ENCODE results near the gene PAX5. TPM values are rescaled to one million over a fixed set of nuclear protein-coding genes. Genes with fewer than 3 reads are reported as not detected.

The PAX5 gene
- polyA plus RNA-seq, 3 donors = 0.03 to 0.15 TPM; not detected in 1

- H3K27ac ChIP-seq (ENCODE audit: low read depth in 1 of 2, low read length in 2 of 2) = no peak overlapping the region
- no peak overlapping the region for H2AFZ ChIP-seq (ENCODE audit: insufficient read depth, low read depth, low read length, poor library complexity, severe bottlenecking)
- no peak for TF ChIP-seq CTCF (IDR thresholded peaks at IDR 0.05)
- Mint-ChIP-seq H3K4me3 (no peak overlapping the region), H3K27me3 (ENCODE audit: low read depth in 3 of 3) (peaks cover 2 to 10% (median 10%) of the 10 kb centered on the region in 3 donors), H3K4me1 (no peaks in the 10 kb centered on the region), H3K9me3 (peaks cover 0 to 3% (median 0%) of the 10 kb centered on the region in 7 donors), H3K36me3 (no peaks in the 10 kb centered on the region), H3K27ac (no peak overlapping the region)
- no peaks in the 10 kb centered on the region for H4K20me1 ChIP-seq (ENCODE audit: insufficient read depth, low read length)
- WGBS (ENCODE audit: insufficient coverage) = 100% methylated on average over 3 of the region's 5 CpGs
- intact Hi-C loops (cut with micrococcal nuclease) = no loop called here
- H3K79me2 ChIP-seq (ENCODE audit: insufficient read depth, low read length) = no peaks in the 10 kb centered on the region
- no peaks in the 10 kb centered on the region for H3K27me3 ChIP-seq (ENCODE audit: control insufficient read depth in 2 of 2, insufficient read depth in 2 of 2, low read length in 2 of 2)
- no peaks in the 10 kb centered on the region for H3K4me1 ChIP-seq (ENCODE audit: control insufficient read depth in 1 of 2, insufficient read depth in 2 of 2, low read length in 2 of 2)
- H3K4me3 ChIP-seq (replicated peaks in 1 of 3; ENCODE audit: low read depth in 2 of 3, low read length in 3 of 3) = no peak overlapping the region
- no peak overlapping the region for H3K9ac ChIP-seq (ENCODE audit: insufficient read depth, low read length, poor library complexity, severe bottlenecking)
- H3K36me3 ChIP-seq (replicated peaks in 1 of 2; ENCODE audit: control insufficient read depth in 1 of 2, insufficient read depth in 2 of 2, low read length in 2 of 2) = no peaks in the 10 kb centered on the region
- no peak overlapping the region for H3K4me2 ChIP-seq (replicated peaks; ENCODE audit: extremely low read depth, low read length, poor library complexity, severe bottlenecking)
- H3K9me3 ChIP-seq (replicated peaks in 1 of 2; ENCODE audit: control insufficient read depth in 1 of 2, insufficient read depth in 1 of 2, low read length in 2 of 2) = no peaks in the 10 kb centered on the region
- DNase-seq = no peak
Observed at GRCh38 chr9:36946653-36947052, 87.4 kb downstream of the PAX5 start.

- H3K79me2 ChIP-seq (ENCODE audit: insufficient read depth, low read length) = no peaks in the 10 kb centered on the region
Observed at GRCh38 chr9:36945999-36946398, 88.1 kb downstream of the PAX5 start.

More at GRCh38 chr9:36945999-36946398, 88.1 kb downstream of the PAX5 start:
- no peak overlapping the region for H3K4me2 ChIP-seq (replicated peaks; ENCODE audit: extremely low read depth, low read length, poor library complexity, severe bottlenecking)
- H2AFZ ChIP-seq (ENCODE audit: insufficient read depth, low read depth, low read length, poor library complexity, severe bottlenecking) = no peak overlapping the region
- H3K27ac ChIP-seq (ENCODE audit: low read depth in 1 of 2, low read length in 2 of 2) = no peak overlapping the region
- peaks cover 0 to 3% (median 0%) of the 10 kb centered on the region in 7 donors for H3K9me3 Mint-ChIP-seq
- H3K4me1 Mint-ChIP-seq = no peaks in the 10 kb centered on the region
- no peaks in the 10 kb centered on the region for H3K36me3 Mint-ChIP-seq
- H3K4me3 ChIP-seq (replicated peaks in 1 of 3; ENCODE audit: low read depth in 2 of 3, low read length in 3 of 3) = no peak overlapping the region
- H4K20me1 ChIP-seq (ENCODE audit: insufficient read depth, low read length) = no peaks in the 10 kb centered on the region
- WGBS (ENCODE audit: insufficient coverage) = 86% methylated on average over 12 of the region's 14 CpGs
- H3K4me1 ChIP-seq (ENCODE audit: control insufficient read depth in 1 of 2, insufficient read depth in 2 of 2, low read length in 2 of 2) = no peaks in the 10 kb centered on the region
- H3K27me3 Mint-ChIP-seq (ENCODE audit: low read depth in 3 of 3) = peaks cover 2 to 10% (median 10%) of the 10 kb centered on the region in 3 donors
- no peak for DNase-seq
- no peak overlapping the region for H3K4me3 Mint-ChIP-seq
- intact Hi-C loops (cut with micrococcal nuclease) = no loop called here
- H3K9ac ChIP-seq (ENCODE audit: insufficient read depth, low read length, poor library complexity, severe bottlenecking) = no peak overlapping the region
- H3K36me3 ChIP-seq (replicated peaks in 1 of 2; ENCODE audit: control insufficient read depth in 1 of 2, insufficient read depth in 2 of 2, low read length in 2 of 2) = no peaks in the 10 kb centered on the region
- H3K9me3 ChIP-seq (replicated peaks in 1 of 2; ENCODE audit: control insufficient read depth in 1 of 2, insufficient read depth in 1 of 2, low read length in 2 of 2) = no peaks in the 10 kb centered on the region
- TF ChIP-seq CTCF (IDR thresholded peaks at IDR 0.05) = no peak
- H3K27me3 ChIP-seq (ENCODE audit: control insufficient read depth in 2 of 2, insufficient read depth in 2 of 2, low read length in 2 of 2) = no peaks in the 10 kb centered on the region
- H3K27ac Mint-ChIP-seq = no peak overlapping the region
